GM18498 (cell line): ENCODE results near the gene TESK2.
"Not testable (repeated sequence)": the region's sequence is repeated elsewhere in the genome, so short reads cannot be mapped to it uniquely, and the experiment has no call there.

ENCODE experiments used
- ATAC-seq: cut with Tn5 transposase; IDR thresholded peaks from one replicate; pipeline ENCODE4 v1.9.1; 2021; ENCODE audit warnings: mild to moderate bottlenecking, moderate library complexity; ENCODE audit not compliant: unreplicated experiment

Gene TESK2, protein sequence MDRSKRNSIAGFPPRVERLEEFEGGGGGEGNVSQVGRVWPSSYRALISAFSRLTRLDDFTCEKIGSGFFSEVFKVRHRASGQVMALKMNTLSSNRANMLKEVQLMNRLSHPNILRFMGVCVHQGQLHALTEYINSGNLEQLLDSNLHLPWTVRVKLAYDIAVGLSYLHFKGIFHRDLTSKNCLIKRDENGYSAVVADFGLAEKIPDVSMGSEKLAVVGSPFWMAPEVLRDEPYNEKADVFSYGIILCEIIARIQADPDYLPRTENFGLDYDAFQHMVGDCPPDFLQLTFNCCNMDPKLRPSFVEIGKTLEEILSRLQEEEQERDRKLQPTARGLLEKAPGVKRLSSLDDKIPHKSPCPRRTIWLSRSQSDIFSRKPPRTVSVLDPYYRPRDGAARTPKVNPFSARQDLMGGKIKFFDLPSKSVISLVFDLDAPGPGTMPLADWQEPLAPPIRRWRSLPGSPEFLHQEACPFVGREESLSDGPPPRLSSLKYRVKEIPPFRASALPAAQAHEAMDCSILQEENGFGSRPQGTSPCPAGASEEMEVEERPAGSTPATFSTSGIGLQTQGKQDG

DNA sequence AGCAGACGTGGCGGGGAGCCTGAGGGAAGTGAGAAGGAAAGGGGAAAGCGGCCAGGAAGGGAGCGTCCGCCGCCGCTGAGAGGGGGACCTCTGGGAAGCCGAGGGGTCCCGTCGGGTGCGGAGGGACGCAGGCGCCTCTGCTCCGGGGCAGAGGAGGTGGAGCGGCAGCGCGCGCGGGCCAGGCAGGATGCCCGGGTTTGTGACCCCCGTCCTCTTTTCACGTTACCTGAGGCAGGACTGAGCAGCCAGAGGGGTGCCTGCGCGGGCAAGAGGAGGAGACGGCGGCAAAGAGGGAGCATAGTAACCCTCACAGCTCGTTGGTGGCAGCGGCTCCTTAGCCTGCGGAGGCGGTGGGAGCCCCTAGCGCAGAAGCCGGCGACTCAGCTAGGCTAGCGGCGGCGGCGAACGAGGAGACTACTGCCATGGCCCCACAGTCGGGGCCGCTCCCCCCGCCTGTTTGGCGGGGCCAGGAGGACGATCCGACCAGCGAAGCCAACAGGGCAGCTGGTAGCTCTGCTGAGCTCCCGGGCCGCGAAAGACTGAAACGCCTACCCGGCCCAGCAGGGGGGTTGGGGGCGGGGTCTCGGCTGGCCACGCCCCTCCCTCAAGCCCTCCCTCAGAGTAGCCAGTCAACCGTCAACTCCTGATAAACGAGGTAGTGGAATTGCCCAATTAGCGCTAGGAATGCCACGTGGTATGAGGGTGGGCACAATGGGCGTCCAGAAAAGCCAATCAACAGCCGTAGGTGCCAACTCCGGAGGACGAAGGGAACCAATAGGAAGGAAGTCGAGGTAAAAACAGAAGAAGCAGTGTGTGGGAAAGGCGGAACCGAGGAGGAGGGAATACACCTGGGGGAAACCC lies at the start of gene TESK2:
Gene TESK2 (minus strand): TSS at position 538 of the 861 bp plus-strand sequence. CDS start 33,378 bp downstream, outside the sequence.
- peak; percentile 91 for ATAC-seq

DNA sequence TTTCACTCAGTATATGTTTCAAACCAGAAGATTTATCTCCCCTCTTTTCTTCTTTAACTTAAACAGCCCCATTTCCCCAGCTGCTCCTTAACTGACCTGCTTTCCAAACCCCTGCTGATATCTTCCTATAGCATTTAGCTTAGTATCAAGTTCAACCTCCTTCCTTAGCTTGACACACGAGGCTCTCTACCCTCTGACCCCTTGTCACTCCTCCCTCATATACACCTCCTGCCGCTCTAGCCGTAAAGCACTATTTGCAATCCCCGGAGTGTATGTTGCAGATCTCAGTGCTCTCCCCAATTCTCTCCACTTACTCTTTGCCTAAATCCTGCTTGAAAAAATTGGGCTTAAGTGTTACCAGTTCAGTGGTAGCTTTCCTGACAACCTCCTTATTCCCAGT lies 45.9 kb upstream of the TESK2 start:
- no peak for ATAC-seq

DNA sequence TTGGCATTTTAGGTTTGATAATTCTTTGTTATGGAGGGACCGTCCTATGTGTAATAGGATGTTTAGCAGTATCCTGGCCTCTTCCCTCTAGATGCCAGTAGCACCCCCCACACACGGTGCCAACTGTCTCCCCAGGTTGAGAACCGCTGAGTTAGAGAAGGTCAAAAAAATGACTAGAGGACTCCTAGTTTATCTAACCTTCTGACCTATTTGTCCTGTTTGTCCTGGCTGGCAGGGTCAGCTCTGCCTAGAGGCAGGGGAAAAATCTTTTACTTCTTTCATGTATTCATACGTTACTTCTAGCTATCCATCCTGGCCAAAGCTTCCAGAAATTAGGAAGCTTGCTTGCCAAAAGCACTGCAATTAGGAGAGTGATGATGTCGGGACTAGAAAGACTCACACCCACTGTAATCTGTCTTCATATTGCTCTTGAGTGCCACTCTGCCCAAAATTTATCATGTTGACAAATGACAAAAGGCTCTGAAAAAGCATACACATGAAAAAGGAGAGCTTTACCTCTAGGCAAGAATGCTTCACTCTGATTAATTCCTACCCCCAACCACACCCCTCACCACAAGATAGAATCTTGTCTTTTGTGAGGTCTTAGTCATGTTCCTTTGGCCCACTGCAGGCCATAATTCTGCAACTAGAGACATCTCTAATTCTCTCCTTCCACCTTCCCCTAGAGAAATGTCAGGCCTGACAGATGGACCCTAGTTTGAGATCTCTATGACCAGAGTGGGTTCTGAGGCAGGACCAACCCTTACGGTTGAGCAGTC lies 45.2 kb upstream of the TESK2 start:
- ATAC-seq = no peak

DNA sequence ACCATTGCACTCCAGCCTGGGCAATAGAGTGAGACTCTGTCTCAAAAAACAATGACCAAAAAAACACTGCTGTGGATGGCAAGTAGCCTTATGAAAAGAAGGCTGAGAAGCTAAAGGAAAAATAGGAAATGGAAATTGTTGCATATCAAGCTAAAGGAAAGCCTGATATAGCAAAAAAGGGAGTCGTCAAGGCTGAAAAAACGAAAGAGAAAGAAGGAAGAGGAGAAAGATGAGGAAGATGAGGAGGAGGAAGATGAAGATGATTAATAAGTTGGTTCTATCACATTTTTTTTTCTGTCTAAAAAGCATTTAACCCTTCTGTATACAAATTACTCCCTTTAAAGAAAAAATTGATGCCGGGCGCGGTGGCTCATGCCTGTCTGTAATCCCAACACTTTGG lies 40.9 kb upstream of the TESK2 start:
- no peak for ATAC-seq

DNA sequence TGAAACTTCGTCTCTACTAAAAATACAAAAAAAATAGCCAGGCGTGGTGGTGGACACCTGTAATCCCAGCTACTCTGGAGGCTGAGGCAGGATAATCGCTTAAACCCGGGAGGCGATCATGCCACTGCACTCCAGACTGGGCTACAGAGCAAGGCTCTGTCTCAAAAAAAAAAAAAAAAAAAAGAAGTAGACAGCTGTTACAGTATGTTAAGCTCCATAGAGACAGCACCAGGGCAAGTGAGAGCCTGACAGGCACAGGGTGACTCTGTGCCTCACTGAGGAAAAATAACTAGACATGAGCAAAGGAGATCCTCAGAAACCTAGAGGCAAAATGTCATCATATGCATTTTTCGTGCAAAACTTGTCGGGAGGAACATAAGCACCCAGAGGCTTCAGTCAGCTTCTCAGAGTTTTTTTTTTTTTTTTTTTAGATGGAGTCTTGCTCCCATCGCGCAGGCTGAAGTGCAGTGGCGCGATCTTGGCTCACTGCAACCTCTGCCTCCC lies 39.7 kb upstream of the TESK2 start:
- ATAC-seq = no peak

DNA sequence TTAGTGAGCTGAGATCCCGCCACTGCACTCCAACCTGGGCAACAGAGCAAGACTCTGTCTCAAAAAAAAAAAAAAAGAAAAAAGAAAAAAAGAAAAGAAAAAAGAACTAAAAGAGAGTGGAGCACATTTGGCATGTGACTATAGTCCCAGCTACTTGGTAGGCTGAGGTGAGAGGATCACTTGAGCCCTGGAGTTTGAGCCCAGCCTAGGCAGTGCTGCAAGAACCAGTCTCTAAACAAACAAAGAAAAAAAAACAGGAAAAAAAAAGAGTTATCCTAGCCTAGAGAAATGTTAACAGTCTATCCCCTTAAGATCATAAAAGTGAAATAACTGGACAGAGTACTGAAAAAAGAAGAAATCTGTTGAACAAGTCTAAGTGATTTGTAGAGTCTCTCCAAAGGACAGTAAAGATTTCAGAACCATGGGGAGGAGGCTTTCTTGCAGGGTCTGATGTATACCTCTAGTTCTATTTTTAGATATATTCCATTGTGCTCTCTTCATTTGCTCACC lies 35.2 kb upstream of the TESK2 start:
- ATAC-seq = no peak

DNA sequence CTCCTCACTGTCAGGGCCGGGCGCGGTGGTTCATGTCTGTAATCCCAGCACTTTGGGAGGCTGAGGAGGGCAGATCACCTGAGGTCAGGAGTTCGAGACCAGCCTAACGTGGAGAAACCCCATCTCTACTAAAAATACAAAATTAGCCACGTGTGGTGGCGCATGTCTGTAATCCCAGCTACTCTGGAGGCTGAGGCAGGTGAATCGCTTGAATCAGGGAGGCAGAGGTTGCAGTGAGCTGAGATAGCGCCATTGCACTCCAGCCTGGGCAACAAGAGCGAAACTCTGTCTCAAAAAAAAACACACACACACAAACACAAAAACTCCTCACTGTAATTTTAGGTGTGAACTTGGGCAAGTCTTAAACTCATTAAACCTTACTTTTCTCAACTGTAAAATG lies 33.0 kb upstream of the TESK2 start:
- not testable (repeated sequence) for ATAC-seq

DNA sequence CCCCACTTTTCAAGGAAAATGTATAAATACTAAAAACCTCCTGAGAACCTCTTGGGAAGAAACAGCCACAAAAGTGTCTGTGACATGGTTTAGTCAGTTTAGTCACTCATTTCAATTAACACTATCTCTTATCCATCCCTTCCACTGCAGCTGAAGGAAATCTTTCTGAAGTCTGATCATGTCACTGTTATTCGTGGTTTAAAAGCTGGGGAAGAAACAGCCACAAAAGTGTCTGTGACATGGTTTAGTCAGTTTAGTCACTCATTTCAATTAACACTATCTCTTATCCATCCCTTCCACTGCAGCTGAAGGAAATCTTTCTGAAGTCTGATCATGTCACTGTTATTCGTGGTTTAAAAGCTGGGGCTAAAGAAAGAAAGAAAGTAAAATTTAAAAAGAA lies 32.6 kb upstream of the TESK2 start:
- ATAC-seq = not testable (repeated sequence)

DNA sequence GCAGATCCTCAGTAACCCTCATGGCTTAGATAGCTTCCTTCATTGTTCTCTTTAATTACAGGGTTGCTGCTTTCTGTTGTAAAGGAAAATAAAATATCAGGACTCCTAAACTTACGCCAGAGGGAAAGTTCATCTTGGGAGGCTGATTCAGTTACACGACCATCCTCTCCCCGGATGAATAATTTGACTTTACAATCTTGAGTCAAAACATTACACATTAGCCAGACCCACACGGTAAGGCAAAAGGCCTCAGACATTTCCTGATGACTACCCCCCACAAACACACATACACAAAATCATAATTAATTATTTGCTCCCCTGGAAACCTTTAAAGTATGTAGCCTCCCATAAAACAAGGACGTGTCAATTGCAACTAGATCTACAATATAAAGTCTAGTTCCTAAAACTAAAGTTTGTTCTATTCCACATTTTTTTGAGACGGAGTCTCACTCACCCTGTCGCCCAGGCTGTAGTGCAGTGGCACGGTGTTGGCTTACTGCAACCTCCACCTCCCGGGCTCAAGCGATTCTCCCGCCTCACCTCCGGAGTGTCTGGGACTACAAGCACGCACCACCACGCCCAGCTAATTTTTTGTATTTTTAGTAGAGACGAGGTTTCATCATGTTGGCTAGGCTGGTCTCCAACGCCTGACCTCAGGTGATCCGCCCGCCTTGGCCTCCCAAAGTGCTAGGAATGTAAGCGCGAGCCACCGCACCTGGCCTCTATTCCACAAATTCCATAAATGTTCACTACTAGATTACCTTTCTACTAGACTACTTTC lies 31.6 kb upstream of the TESK2 start:
- ATAC-seq = no peak

DNA sequence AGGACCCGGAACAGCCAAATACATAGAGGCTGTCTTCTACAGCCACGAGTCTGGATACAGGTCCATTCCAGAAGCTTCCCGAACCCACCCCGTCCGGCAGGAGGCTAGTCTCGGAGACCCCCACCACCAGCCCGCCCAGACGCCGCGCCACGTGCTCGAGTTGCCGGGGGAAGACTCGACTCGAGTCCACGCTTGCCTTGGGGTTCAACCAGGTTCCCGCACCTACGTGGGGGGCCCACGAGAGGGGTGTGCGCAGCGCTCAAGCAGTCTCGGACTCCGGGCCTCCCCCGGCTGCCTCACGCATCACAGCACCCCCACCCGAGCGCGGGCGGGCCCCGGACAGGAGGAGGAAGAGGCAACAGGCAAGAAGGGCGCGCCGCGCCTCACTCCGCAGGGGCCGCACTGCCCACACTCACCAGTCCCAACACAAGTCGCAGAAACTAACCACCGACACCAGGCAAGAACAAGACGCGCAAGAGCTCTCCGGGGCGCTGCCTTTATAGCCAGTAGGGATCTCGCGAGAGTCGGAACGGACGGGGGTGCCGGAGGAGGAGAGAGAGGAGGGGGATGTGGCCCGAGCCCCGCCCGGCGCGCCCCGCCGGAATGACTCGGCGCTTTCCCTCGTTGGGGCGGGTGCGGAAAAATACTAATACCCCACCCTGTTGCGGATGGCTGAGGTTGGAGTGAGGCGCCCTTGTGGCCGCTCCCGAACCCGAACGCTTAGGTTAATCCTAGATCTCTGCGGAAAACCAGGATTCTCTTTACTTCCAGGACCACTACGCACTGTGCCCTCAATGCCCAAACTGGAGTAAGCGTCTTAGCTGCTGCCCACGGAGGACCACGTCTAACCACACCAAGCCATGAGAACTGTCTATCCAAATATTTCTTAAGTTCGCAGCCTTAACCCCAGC lies 30.7 kb upstream of the TESK2 start, which contains the start of gene PRDX1:
Gene PRDX1 (minus strand): TSS at position 472 of the 911 bp plus-strand sequence. CDS start 2,841 bp downstream, outside the sequence.
- peak; percentile 79 for ATAC-seq

DNA sequence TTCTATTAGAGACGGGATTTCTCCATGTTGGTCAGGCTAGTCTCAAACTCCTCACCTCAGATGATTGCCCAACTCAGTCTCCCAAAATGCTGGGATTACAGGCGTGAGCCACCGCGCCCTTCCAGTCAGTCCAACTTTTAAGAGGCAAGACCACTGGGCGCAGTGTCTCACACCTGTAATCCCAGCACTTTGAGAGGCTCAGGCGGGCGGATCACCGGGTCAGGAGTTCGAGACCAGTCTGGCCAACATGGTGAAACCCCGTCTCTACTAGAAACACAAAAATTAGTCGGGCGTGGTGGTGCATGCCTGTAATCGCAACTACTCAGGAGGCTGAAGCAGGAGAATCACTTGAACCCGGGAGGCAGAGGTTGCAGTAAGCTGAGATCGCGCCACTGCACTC lies 28.8 kb upstream of the TESK2 start:
- not testable (repeated sequence) for ATAC-seq

DNA sequence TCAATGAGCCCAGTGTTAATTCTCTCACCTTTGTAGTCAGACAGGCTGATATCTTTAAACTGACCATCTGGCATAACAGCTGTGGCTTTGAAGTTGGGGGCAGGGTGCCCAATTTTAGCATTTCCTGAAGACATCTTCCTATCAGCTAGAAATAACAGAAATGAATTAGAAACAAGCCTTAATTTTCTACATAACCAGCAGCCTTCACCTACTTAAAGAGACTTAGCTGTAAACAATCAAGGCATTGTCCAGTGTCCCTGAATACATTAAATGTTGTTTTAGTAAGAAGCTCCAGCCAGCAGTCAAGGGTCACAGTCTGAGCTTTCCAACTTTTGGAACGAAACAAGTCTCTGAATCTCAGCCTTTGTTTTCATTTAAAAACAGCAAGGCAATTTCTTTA lies 27.9 kb upstream of the TESK2 start:
- no peak for ATAC-seq

DNA sequence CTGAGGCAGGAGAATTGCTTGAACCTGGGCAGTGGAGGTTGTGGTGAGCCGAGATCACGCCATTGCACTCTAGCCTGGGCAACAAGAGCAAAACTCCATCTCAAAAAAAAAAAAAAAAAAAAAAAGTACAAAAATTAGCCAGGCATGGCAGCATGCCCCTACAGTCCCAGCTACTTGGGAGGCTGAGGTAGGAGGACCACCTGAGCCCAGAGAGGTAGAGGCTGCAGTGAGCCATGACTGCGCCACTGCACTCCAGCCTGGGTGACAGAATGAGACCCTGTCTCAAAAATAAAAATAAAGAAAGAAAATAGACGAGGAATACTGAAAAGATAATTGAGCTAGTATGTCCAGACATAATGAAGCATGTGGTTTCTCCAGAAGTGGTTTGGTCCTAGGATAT lies 27.4 kb upstream of the TESK2 start:
- not testable (repeated sequence) for ATAC-seq

DNA sequence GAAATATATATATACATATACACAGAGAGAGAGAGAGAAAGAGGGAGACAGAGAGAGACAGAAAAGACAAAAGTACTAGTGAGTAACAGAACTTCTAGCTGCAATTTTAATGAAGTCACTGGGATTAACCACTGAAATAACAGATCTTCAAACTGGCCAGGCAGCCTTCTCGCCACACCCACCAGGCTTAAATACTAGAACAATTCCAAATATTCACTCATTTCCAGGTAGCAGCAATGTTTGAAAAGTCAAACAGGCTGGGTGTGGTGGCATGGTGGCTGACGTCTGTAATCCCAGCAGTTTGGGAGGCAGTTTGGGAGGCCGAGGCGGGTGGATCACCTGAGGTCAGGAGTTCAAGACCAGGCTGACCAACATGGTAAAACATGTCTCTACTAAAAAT lies 25.5 kb upstream of the TESK2 start:
- ATAC-seq = no peak

DNA sequence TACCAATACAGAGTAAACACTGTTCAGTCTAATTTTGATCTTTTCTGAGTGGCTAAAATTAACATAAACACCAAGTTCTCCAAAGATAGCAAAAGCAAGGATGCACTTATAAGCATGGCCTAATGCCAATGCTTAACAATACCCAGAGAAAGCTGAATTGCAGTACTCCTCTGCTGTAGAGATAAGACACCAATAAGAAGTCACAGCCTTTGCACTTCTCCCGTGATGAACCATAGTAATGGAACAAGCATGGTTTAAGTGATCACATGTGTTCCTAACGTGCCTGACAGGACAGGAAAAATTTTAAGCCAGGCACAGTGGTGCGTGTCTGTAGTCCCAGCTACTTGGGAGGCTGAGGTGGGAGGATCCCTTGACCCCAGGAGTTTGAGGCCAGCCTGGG lies 25.1 kb upstream of the TESK2 start:
- no peak for ATAC-seq

DNA sequence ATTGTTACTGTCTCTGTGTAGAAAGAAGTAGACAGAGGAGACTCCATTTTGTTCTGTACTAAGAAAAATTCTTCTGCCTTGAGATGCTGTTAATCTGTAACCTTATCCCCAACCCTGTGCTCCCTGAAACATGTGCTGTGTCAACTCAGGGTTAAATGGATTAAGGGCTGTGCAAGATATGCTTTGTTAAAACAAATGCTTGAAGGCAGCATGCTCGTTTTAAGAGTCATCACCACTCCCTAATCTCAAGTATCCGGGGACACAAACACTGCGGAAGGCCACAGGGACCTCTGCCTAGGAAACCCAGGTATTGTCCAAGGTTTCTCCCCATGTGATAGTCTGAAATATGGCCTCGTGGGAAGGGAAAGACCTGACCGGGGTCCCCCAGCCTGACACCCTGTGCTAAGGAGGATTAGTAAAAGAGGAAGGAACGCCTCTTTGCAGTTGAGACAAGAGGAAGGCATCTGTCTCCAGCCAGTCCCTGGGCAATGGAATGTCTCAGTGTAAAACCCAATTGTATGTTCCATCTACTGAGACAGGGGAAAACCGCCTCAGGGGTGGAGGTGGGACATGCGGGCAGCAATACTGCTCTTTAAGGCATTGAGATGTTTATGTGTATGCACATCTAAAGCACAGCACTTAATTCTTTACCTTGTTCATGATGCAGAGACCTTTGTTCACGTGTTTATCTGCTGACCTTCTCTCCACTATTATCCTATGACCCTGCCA lies 22.7 kb upstream of the TESK2 start:
- not testable (repeated sequence) for ATAC-seq

DNA sequence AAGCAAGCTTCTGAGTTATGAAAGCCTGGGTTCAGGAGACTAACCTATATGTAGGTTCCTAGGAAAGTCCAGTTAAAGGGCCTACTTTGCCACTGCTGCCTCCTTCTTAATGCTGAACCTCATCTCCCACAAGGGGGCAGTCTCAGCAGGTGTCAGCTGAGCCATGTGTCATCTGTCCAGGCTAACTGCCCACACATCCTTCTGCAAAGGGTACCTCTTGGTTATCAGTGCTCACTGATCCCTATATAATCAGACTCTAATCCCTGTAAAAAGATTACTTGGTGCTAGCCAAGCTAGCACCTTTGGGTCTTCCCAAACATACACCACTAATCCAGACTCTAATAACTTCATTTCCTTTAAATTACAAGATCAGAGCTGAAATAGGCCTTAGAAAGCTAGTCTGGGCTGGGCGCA lies 21.7 kb upstream of the TESK2 start:
- ATAC-seq = no peak
